Measurements from ENCODE around the gene AGAP1. TPM values are rescaled to one million over a fixed set of nuclear protein-coding genes. Genes with fewer than 3 reads are reported as not detected.
"Not testable (repeated sequence)": the region's sequence is repeated elsewhere in the genome, so short reads cannot be mapped to it uniquely, and the experiment has no call there.

AGAP1 gene
- polyA plus RNA-seq, 4 donors: 17.5 to 19.9 (median 19.3) TPM

- DNase-seq (ENCODE audit: low read depth in 4 of 4, low spot score in 3 of 4): no peak
Observed at GRCh38 chr2:235747001-235747785, 253.3 kb downstream of the AGAP1 start.

- DNase-seq (ENCODE audit: low read depth in 4 of 4, low spot score in 3 of 4): no peak
Observed at GRCh38 chr2:235747786-235748091, 253.9 kb downstream of the AGAP1 start.

DNA sequence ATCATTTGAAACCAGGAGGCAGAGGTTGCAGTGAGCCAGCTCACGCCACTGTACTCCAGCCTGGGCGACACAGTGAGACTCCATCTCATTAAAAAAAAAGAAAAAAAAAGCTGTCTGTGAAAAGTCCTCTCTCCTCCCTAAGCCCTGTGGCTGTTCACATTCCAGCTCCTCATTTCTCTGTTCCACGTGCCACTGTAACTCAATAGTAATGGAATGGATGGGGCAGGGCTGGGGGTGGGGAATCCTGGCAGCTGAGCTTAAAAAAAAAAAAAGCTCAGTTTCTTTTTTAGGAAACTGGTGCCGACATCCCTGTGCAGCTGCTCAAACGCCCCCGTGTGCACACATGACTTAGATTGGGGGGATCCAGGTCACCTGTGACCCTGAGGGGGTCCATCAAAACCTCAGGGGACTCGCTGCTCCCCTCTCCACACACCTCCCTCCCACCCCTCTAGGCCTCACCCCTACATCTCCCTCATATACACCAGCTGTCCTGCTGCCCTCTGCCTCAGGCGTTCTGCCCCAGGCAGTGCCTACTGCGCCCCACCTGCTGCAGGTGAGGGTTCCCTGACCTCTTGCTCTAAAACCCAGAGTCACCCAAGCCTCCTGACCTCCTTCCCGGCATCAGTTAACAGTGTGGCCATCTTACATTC is 255.4 kb downstream of the AGAP1 start:
- no peak for DNase-seq (ENCODE audit: low read depth in 4 of 4, low spot score in 3 of 4)

DNA sequence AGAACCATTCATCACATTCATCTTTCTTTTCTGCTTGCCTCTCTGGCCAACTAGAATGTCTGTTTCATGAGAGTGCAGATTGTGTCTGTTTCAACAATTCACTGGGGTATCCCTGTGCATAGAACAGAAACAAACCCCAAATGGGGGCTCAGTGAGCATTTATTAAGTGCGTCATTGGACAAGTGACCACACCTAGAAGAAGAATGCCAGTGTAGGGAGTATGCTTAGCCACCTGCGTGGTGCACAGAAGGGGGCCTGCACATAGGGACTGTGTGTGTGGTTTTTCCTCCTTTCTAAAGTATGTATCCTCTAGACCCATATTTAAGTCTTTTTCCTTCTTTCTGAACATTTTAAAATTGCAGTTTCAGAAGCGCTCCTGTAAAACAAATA is 255.9 kb downstream of the AGAP1 start:
- DNase-seq (ENCODE audit: low read depth in 4 of 4, low spot score in 3 of 4): no peak

DNA sequence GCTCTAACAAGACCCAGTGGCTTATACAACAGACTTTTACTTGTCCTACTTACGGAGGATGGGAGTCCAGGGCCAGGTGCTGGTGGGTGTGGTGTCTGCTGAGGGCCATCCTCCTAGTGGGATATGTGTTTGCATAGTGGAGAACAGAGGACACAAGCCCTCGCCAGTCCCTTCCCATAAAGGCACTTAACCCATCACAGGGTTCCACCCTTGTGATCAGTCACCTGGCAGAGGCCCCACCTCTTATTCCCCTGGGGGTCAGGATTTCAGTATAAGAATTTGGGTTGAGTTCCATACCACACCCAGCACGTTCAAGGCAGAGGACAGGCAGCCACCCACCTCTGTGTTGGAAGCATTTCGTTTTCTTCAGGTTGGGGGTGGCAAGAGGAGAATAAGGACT is 259.0 kb downstream of the AGAP1 start:
- DNase-seq (ENCODE audit: low read depth in 4 of 4, low spot score in 3 of 4): no peak

DNA sequence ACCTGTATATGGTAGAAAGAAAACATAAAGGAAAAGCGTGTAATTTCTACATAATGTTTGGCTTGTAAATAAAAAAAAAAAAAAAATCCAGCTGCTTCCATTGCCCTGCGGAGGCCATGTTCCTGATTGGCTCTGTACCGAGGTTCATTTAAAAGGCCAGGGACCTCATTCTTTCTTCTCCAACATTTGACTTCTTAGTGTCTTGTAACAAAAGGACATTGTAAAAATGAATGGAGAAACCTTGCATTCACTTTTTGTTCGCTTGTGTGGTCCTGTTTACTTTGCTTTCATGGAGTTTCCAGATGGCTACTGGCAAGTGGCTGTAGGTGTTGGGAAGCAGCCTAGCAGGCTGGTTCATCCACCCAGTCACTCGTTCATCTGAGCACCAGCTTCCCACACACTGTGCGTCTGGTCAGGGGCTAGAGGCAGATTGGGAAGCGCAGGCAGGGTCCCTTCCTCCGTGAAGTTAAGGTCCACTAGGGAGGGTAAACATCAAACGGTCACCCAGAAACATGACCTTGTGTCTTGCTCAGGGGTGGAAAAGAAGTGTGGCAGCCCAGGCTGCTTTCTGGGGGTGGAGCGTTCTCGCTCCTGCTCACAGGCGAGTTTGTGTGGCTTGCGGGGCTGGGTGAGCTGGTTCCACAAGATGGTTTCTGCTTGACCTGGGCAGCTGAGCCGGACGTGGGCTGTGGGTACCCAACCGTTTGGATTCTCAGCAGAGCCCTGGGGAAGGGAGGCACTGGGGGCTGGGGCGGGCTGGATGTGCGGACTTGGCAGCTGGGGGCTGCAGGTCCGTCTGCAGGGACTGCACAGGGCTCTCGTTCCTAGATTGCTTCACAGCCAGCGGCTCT is 260.7 kb downstream of the AGAP1 start:
- DNase-seq (ENCODE audit: low read depth in 4 of 4, low spot score in 3 of 4): peak in 1 of 4 donors; percentile 14

DNA sequence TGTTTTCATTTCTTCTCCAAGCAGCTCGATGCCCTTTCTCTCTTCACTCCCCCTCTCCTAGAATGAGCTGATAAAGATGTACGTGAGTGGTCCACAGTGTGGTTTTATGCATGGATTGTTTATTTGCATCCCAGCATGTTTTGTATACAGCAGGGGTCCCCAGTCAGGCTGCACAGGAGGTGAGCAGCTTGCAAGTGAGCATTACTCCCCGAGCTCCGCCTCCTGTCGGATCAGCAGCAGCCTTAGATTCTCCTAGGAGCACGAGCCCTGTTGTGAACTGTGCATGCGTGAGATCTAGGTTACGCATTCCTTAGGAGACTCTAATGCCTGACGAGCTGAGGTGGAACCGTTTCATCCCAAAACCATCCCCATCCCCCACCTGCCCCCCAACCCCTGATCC is 262.6 kb downstream of the AGAP1 start:
- DNase-seq (ENCODE audit: low read depth in 4 of 4, low spot score in 3 of 4): no peak

GRCh38 chr2:235757212-235757611 is 263.4 kb downstream of the AGAP1 start:
- no peak for DNase-seq (ENCODE audit: low read depth in 4 of 4, low spot score in 3 of 4)

DNA sequence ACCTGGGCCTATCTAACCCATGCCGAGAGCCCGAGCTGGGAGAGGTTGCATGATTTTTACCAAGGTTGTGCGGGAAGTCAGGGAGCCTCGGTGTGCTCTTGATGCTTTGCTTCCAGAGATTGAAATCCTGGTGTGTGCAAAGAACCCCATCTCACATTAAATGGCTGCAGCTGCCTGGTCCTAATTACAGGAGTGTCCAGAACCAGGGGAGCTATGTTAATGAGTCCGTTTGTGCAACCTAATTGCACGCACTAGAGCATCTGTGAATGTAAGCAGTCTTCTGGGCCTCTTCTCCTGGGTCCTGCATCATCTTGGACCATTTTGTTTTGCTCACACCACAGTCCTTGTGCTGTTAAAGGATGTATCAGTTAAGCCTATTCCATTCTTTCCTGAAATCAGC is 263.8 kb downstream of the AGAP1 start:
- DNase-seq (ENCODE audit: low read depth in 4 of 4, low spot score in 3 of 4): no peak

DNA sequence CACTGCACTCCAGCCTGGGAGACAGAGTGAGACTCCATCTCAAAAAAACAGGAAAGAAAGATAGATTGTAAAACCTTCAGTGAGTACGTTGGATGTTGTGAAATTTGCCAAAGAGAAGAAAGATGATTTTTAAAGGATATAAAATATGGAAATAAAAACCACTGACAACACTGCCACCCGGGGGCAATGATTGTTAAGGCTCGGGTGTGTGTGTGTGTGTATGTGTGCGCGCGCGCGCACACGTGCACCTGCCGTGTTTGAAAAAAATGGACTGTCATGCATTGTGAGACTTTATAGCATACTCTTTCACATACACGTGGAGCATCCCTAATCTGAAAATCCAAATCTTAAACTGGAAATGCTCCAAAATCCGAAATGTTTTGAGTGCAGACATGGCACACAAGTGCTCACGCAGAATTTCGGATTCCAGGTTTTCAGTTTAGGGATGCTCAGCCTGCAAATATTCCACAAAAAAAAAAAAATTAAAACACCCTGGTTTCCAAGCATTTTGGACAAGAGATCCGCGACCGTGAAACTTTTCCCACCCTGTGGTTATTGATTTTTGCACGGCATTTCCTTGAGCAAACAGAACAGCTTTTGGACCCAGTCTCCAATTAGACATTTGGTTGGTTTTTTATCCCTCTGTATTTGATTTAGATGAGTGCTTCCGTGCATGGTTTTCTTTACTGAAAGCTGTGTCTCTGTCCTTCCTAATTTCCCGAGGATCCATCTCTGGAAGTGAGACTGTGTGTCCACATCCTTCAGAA is 269.2 kb downstream of the AGAP1 start:
- DNase-seq (ENCODE audit: low read depth in 4 of 4, low spot score in 3 of 4): no peak

DNA sequence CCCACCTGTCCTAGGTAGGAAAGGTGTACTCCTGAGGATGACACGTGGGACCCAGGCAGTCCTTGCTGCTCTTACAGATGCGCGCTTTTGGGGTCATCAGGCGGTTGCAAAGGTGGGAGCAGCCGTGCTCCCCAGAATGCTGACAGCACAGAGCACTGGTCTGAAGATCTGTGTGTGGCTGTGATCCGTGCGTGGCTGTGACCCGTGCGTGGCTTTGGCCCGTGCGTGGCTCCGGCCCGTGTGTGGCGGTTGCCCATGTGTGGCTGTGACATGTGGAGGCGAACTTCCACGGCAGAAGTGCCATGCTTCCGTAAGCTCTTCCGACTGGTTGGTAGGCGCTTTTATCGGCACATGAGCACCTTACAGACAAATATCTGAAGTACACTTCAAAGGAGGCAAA is 270.0 kb downstream of the AGAP1 start:
- DNase-seq (ENCODE audit: low read depth in 4 of 4, low spot score in 3 of 4): no peak

- DNase-seq (ENCODE audit: low read depth in 4 of 4, low spot score in 3 of 4): not testable (repeated sequence)
Observed at GRCh38 chr2:235764478-235764877, 270.6 kb downstream of the AGAP1 start.

GRCh38 chr2:235765181-235765820 is 271.5 kb downstream of the AGAP1 start:
- DNase-seq (ENCODE audit: low read depth in 4 of 4, low spot score in 3 of 4): no peak

DNA sequence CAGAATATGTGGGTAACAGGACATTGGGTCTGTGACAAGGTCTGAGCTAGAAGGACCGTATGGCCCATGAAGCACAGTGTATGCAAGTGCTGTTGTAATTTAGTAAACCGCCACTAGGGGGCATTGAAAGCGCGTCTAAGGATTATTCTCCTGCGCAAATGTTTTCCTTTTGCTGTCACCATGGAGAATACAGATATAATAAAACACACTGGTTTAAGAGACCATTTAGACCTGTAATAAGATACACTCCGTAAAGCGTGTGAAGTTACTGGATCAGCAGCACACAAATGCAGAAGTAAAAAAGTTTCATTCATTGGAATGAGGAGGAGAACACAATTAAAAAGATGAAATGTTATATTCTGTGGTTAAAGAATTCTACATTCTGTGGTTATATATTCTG is 272.4 kb downstream of the AGAP1 start:
- peak in 3 of 4 donors; percentile 56 to 76 (median 67) for DNase-seq (ENCODE audit: low read depth in 4 of 4, low spot score in 3 of 4)

DNA sequence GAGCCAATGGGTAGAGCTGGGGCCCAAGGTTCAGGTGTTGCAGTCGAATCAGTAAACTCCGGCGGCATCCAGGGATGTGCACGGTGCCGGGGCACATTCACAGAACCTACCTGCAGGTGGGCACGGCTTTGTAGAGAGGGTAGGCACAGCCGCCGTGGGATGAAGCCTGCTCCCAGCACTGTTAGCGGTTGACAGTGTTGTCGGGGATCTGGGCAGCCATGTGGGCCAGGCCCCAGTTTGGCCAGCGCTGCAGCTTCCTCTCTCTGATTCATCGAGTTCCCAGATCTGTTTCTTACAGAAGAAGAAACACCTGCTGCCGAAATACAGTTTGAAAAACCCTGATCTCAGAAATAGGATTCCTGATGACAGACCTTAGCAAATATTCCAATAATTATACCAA is 274.8 kb downstream of the AGAP1 start:
- DNase-seq (ENCODE audit: low read depth in 4 of 4, low spot score in 3 of 4): no peak

GRCh38 chr2:235769046-235769445 is 275.2 kb downstream of the AGAP1 start:
- no peak for DNase-seq (ENCODE audit: low read depth in 4 of 4, low spot score in 3 of 4)

DNA sequence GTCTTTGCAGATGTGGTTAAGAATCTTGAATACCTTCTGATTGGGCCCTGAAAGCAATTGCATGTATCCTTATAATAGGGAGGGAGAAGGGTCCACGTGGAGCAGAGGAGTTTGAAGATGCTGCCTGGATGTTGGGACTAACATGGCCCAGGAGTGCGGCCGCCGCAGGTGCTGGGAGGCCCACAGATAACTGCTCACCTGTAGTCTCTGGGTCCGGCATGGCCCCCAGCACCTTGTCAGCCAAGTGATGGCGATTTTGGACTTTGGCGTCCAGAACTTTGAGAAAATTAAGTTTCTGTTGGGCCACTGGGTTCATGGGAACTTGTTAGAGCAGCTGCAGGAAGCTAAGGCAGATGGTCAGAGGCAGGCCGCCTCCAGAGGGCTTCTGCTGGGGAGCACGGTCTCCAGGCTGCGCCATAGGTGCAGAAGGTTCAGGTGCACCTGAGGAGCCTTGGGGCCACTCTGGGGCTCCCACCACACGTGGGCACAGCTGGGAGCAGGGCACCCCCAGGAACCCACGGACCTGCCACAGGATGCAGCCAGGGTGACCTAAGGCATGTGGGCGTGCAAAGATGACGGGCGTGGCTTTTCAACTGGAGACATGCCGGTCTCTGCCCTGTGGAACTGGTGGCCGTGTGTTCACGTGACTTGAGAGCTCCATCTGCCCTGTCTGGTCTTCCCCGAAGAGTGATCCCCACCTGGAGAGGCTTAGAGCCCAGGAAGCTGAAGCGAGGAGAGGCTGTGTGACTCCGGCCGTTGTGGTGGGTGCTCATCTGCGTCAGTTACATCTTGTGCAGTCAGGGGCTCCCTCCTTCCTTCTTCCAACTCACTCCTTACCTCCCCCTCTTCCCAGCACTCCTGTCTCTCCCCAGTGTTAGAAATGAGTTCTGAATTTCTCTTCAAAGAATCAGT is 277.3 kb downstream of the AGAP1 start:
- DNase-seq (ENCODE audit: low read depth in 4 of 4, low spot score in 3 of 4): no peak

GRCh38 chr2:235773188-235773928 is 279.5 kb downstream of the AGAP1 start:
- no peak for DNase-seq (ENCODE audit: low read depth in 4 of 4, low spot score in 3 of 4)

All from left renal pelvis (tissue), 4 donors.